Heart left ventricle (tissue), 16 donors: ENCODE results near the gene KATNAL1. TPM values are rescaled to one million over a fixed set of nuclear protein-coding genes. Genes with fewer than 3 reads are reported as not detected.

ENCODE experiments used
- ATAC-seq, 4 donors: fragments of 200-7000 bp; cut with Tn5 transposase; one replicate each; pipeline ENCODE4 v1.9.1; 2020 to 2022; ENCODE audit warnings: moderate library complexity in 4 of 4, mild to moderate bottlenecking in 3 of 4, moderate number of reproducible peaks in 1 of 4
- DNase-seq, 5 donors: peaks; one replicate each; pipeline ENCODE4 v3.0.0-alpha.2; 2020
- H3K27ac ChIP-seq, 12 donors: fragments of 200-600 bp; sonication (generic) in 4 of 12; one replicate each; pipeline versions ENCODE4 v1.5.0 to v1.8.0; 2016 to 2022; ENCODE audit warnings: mild to moderate bottlenecking in 2 of 12
- H3K27me3 ChIP-seq, 9 donors: fragments of 200-600 bp; sonication (generic) in 2 of 9; one replicate each; pipeline versions ENCODE4 v1.5.1 to v1.8.0; 2016 to 2022; ENCODE audit warnings: mild to moderate bottlenecking in 3 of 9
- H3K36me3 ChIP-seq, 9 donors: fragments of 200-600 bp; sonication (generic) in 2 of 9; one replicate each; pipeline versions ENCODE4 v1.5.0 to v1.8.0; 2018 to 2022; ENCODE audit warnings: mild to moderate bottlenecking in 2 of 9
- H3K4me1 ChIP-seq, 12 donors: fragments of 200-600 bp; sonication (generic) in 4 of 12; one replicate each; pipeline versions ENCODE4 v1.5.0 to v1.8.0; 2016 to 2022; ENCODE audit warnings: mild to moderate bottlenecking in 3 of 12
- H3K4me3 ChIP-seq, 12 donors: fragments of 200-600 bp; sonication (generic) in 4 of 12; one replicate each; pipeline versions ENCODE4 v1.5.0 to v1.8.0; 2017 to 2022; ENCODE audit warnings: mild to moderate bottlenecking in 9 of 12, moderate library complexity in 4 of 12
- H3K9me3 ChIP-seq, 12 donors: fragments of 200-600 bp; sonication (generic) in 4 of 12; one replicate each; pipeline versions ENCODE4 v1.5.0 to v1.8.0; 2016 to 2022; ENCODE audit warnings: mild to moderate bottlenecking in 1 of 12
- POLR2A ChIP-seq, 2 donors: fragments of 450-650 bp; IDR thresholded peaks; one replicate each; pipeline ENCODE4 v1.6.1; 2017; ENCODE audit warnings: antibody characterized with exemption in 2 of 2, mild to moderate bottlenecking in 2 of 2, moderate library complexity in 2 of 2
- WGBS, 4 donors: extraction: QIAGEN DNeasy Blood & Tissue Kit in 2 of 4; methylation state at CpG; one replicate each; pipeline versions ENCODE4 v1.1.5 to v1.1.7; 2013 to 2018; 5-methylcytosine and 5-hydroxymethylcytosine counted together
- intact Hi-C, 10 donors: fragments of 100-400 bp; cut with DNase I; formaldehyde crosslinking; loops; one replicate each; pipeline versions ENCODE4 v1.11.1 to v1.14.2; 2022
- polyA plus RNA-seq, 2 donors: library from polyadenylated mRNA; stranded (reverse); fragments of 200-250 nt; gene quantifications; one replicate each; pipeline ENCODE4 v1.2.3, GENCODE V29; 2013
- total RNA-seq, 9 donors: library from RNA; depleted of rRNA in 2 of 9; stranded (reverse); fragments of >200 nt in 2 of 9; fragmentation: NEBNext Ultra II Directional in 3 of 9; extraction: Animal tissue kit (Norgen Biotek cat#: 25700) in 3 of 9; gene quantifications; one replicate each; pipeline versions ENCODE4 v1.1.0 to v1.2.4, GENCODE V29; 2016 to 2023
- TF ChIP-seq, protein P1 (sequence below), 12 donors: fragments of 200-600 bp; sonication (generic) in 4 of 12; IDR thresholded peaks; one replicate each; pipeline versions ENCODE4 v1.5.0 to v1.8.0; 2018 to 2022; ENCODE audit warnings: antibody characterized with exemption in 12 of 12, mild to moderate bottlenecking in 5 of 12
- donor health status: ischemic (EF 13 %, LVEDD 7.1; RV severe dilation, severe dysfunction).
- donor health status: healthy with polysubstance abuse.
- donor health status: DM: no; HTN: yes; CAD: no.
- donor health status: DM: no; HTN: no; CAD: no.
- donor health status: ischemic (EF 25% LVEDD 6.9; RV normal size, moderate dysfunction).
- donor health status: ischemic (EF 25% LVEDD 5.7; RV mildly dilated, moderate dysfunction).
- donor health status: healthy.
- donor health status: DM: yes; HTN: yes; CAD: no.
- donor health status: ischemic (EF 35%, LVEDD 5.7; RV mildly dilated, moderate dysfunction).
- donor health status: nonischemic (EF 11% LVEDD 7.7; RV severe dilation, severe dysfunction).
- donor health status: DM: yes; HTN: yes; CAD: no.
- donor health status: PGD.
- donor health status: ischemic (EF 29% LVEDD 5.4; RV normal size, mild dysfunction).
- donor health status: nonischemic (EF 23%, LVEDD 6.1; RV moderate dilation, normal function).

KATNAL1 gene
- total and polyA plus RNA-seq, 11 donors: 4.6 to 55.3 (median 49.6) TPM

DNA sequence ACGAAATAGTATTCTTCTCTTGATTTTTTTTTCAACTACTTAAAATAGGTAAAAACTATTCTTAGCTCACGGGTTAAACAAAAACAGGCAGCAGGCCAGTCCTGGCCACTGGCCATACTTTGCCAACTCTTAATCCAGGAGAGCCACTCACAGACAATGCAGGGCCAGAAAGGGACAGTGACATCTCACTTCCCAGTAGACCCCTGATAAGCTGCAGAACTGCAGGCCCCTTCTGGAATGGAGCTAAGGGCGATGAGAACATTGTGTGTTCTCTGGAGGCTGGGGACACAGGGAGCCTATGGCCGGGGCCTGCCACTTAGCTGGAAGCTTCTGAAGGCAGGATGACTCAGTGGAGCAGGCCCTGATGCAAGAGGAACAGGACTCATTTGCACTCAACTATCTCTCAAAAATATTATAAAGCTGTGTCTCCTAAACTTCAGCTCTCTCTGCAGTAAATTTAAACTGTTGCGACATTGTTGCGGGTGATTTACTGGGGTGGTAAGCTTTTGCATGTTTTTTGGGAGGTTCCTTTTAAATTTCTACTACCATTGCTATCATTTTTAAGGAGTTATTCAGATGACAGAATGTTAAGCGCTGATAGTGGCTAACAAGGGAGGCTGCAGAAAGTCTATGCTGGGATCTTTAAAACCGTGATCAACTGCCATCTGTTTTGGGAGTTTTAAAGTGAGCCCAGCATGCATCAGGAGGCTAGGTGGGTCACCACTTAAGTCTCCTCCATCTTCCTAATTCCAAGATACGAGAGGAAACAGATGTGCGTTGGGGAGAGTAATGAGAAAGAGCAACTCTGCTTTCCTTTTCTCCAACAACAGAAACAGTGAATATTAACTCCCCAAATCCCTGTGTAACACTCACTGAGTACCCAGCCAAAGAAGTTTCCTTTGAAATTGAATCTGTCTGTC, 33.2 kb upstream of the KATNAL1 start:
- DNase-seq (peak; percentile 48 to 92 (median 70)), ATAC-seq (peak; percentile 90 to 95 (median 94))
- Histone ChIP-seq H3K27me3 (no peaks in the 10 kb centered on the region), H3K36me3 (no peaks in the 10 kb centered on the region), H3K4me1 (peaks cover 0 to 42% (median 26%) of the 10 kb centered on the region in 12 donors), H3K27ac (peak overlapping the region; percentile 60 to 92 (median 78)), H3K9me3 (no peaks in the 10 kb centered on the region), H3K4me3 (peak overlapping the region in 2 of 12 donors; percentile 8 to 15)
- intact Hi-C loops: loop anchor here in 1 of 10 donors (1.0 kb wide), 1 partner anchor 33 kb away; the partner anchor contains the start of gene KATNAL1
- 37 to 42% (median 38%) methylated on average over 10 of the region's 10 CpGs for WGBS, 4 donors
- no peak for TF ChIP-seq POLR2A (IDR thresholded peaks at IDR 0.05)
- TF ChIP-seq, protein P1, sequence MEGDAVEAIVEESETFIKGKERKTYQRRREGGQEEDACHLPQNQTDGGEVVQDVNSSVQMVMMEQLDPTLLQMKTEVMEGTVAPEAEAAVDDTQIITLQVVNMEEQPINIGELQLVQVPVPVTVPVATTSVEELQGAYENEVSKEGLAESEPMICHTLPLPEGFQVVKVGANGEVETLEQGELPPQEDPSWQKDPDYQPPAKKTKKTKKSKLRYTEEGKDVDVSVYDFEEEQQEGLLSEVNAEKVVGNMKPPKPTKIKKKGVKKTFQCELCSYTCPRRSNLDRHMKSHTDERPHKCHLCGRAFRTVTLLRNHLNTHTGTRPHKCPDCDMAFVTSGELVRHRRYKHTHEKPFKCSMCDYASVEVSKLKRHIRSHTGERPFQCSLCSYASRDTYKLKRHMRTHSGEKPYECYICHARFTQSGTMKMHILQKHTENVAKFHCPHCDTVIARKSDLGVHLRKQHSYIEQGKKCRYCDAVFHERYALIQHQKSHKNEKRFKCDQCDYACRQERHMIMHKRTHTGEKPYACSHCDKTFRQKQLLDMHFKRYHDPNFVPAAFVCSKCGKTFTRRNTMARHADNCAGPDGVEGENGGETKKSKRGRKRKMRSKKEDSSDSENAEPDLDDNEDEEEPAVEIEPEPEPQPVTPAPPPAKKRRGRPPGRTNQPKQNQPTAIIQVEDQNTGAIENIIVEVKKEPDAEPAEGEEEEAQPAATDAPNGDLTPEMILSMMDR (IDR thresholded peaks at IDR 0.05): no peak

GRCh38 chr13:30339738-30340330, 32.5 kb upstream of the KATNAL1 start:
- Histone ChIP-seq H3K4me3 (no peak overlapping the region), H3K36me3 (no peaks in the 10 kb centered on the region), H3K27ac (peak overlapping the region; percentile 60 to 92 (median 78)), H3K27me3 (no peaks in the 10 kb centered on the region), H3K9me3 (no peaks in the 10 kb centered on the region), H3K4me1 (peaks cover 0 to 42% (median 26%) of the 10 kb centered on the region in 12 donors)
- DNase-seq (peak in 1 of 5 donors; percentile 47), ATAC-seq (peak; percentile 26 to 69 (median 52))
- intact Hi-C loops: loop anchor here in 5 of 10 donors (1.0 to 10.0 kb wide), 3 partner anchors 33 to 208 kb away; partner anchors contain the start of gene KATNAL1 (in 1 of the 5)
- WGBS, 4 donors: 51 to 56% (median 55%) methylated on average over 12 of the region's 12 CpGs
- TF ChIP-seq, protein P1 (IDR thresholded peaks at IDR 0.05): no peak
- no peak for TF ChIP-seq POLR2A (IDR thresholded peaks at IDR 0.05)

DNA sequence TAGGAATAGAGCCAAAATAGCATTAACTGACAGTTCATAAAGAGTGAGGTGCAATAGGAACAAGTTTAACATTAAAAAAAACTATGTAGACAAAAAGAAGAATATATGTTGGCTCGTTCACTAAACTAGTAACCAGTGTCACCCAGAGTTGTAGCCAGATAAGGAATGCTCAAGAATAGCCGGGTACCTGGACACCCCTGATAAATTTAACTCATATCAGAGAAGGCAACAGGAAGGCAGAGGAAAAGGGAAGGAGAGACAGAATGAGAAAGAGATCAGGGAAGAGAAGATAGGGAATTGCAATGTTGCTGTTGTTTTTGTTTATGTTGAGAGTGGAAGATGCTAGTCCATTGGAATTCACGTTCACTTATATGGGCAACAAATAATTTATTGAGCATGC, 31.6 kb upstream of the KATNAL1 start:
- Histone ChIP-seq H3K4me1 (peaks cover 0 to 42% (median 26%) of the 10 kb centered on the region in 12 donors), H3K27me3 (no peaks in the 10 kb centered on the region), H3K27ac (peak overlapping the region in 3 of 12 donors; percentile 60 to 92 (median 91)), H3K4me3 (no peak overlapping the region), H3K9me3 (no peaks in the 10 kb centered on the region), H3K36me3 (no peaks in the 10 kb centered on the region)
- TF ChIP-seq, protein P1 (IDR thresholded peaks at IDR 0.05): no peak
- no peak for TF ChIP-seq POLR2A (IDR thresholded peaks at IDR 0.05)
- WGBS, 4 donors: 59 to 77% (median 73%) methylated on average over 3 of the region's 3 CpGs
- ATAC-seq (no peak), DNase-seq (no peak)
- intact Hi-C loops: loop anchor here in 4 of 10 donors (5.0 to 10.0 kb wide), 2 partner anchors 204 to 207 kb away; no protein-coding TSS in a partner anchor
